Measurements from ENCODE around the gene TRPM1.

GRCh38 chr15:31127596-31128261 is 26.2 kb upstream of the TRPM1 start:
- TF ChIP-seq CTCF (conservative IDR thresholded peaks at IDR 0.05; ENCODE audit: low read length) (no peak), EZH2phosphoT487 (IDR thresholded peaks at IDR 0.05; ENCODE audit: borderline replicate concordance, low read depth, low read length) (no peak)

Measured in OCI-LY7 (cell line).